T-helper 22 cell (primary cell): Measurements from ENCODE around the gene GLB1L3.
"Not testable (repeated sequence)": the region's sequence is repeated elsewhere in the genome, so short reads cannot be mapped to it uniquely, and the experiment has no call there.

Experiments used
- DNase-seq: peaks from one replicate; pipeline ENCODE4 v3.0.0-alpha.2; 2020; ENCODE audit warnings: low read depth

Gene GLB1L3

GRCh38 chr11:134344497-134345236 lies 68.5 kb downstream of the GLB1L3 start:
- not testable (repeated sequence) for DNase-seq

GRCh38 chr11:134345237-134345550 lies 69.0 kb downstream of the GLB1L3 start:
- no peak for DNase-seq

GRCh38 chr11:134346101-134346975 lies 70.2 kb downstream of the GLB1L3 start:
- no peak for DNase-seq

- no peak for DNase-seq
These were observed 70.8 kb downstream of the GLB1L3 start for GRCh38 chr11:134346976-134347350.

GRCh38 chr11:134347441-134347840 lies 71.3 kb downstream of the GLB1L3 start:
- DNase-seq = no peak

GRCh38 chr11:134349109-134349801 lies 73.1 kb downstream of the GLB1L3 start:
- no peak for DNase-seq

- DNase-seq = no peak
These were observed 73.7 kb downstream of the GLB1L3 start for GRCh38 chr11:134349802-134350355.

GRCh38 chr11:134350381-134350780 lies 74.2 kb downstream of the GLB1L3 start:
- no peak for DNase-seq

GRCh38 chr11:134352111-134352510 lies 75.9 kb downstream of the GLB1L3 start:
- no peak for DNase-seq

- no peak for DNase-seq
These were observed 79.0 kb downstream of the GLB1L3 start for GRCh38 chr11:134355136-134355535.

GRCh38 chr11:134355656-134356055 lies 79.5 kb downstream of the GLB1L3 start:
- no peak for DNase-seq

GRCh38 chr11:134356656-134357544 lies 80.7 kb downstream of the GLB1L3 start:
- no peak for DNase-seq

GRCh38 chr11:134357545-134357839 lies 81.3 kb downstream of the GLB1L3 start:
- no peak for DNase-seq

- no peak for DNase-seq
These were observed 82.1 kb downstream of the GLB1L3 start for GRCh38 chr11:134358165-134358855.

GRCh38 chr11:134358856-134359490 lies 82.8 kb downstream of the GLB1L3 start:
- DNase-seq = no peak

GRCh38 chr11:134359646-134360045 lies 83.5 kb downstream of the GLB1L3 start:
- no peak for DNase-seq

- peak; percentile 25 for DNase-seq
These were observed 84.1 kb downstream of the GLB1L3 start for GRCh38 chr11:134360050-134360835.

- DNase-seq = no peak
These were observed 85.5 kb downstream of the GLB1L3 start for GRCh38 chr11:134361661-134362060.

- DNase-seq = no peak
These were observed 86.2 kb downstream of the GLB1L3 start for GRCh38 chr11:134362192-134362901.
